Measurements from ENCODE around the gene C19orf81.
"Not testable (repeated sequence)": the region's sequence is repeated elsewhere in the genome, so short reads cannot be mapped to it uniquely, and the experiment has no call there.

Gene C19orf81

DNA sequence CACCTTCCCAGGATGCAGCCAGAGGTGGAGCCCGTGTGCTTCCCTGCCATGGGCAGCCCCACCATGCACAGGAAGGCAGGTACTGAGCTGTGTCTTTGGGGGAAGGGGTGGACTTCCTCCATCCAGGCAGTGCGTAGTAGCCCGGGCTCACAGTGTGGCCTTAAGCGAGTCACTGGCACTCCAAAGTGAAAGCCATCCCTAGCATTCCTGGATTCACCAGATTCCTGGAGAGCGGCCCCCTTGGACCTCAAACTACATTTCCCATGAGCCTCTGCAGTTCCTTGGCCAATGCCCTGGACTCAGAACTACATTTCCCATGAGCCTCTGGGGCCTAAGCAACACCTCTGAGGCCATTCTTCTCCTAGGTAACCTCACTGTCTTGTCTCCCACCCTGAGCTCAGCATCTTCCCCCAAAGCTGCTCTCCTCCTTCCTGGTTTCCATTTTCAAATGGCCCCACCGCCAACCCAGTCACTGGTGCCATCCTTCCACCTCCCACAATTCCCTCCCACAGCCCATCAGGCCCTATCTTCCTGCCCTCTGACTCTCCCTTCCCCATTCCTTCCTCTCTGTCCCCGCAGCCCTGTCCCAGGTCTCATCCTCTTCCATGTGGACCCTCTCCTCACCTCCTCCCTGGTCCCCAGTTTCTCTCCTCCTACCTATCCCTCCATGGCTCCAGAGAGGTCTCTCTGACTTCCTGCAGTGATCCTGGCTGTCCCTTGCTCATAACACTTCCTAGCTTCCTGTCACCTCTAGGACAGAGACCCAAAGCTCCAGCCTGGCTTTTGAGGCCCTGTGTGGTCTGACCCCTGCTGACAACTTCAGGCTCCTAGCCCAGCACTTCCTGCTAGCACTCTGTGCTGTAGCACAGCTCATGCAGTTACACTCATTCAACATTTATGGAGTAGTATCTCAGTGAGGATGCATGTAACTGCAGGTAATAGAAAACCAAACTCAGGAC is at the start of gene C19orf81:
Gene C19orf81 (plus strand): TSS at position 13 of the 959 bp plus-strand sequence. CDS start 0 bp downstream, at position 13.
- DNase-seq = peak; percentile 13

DNA sequence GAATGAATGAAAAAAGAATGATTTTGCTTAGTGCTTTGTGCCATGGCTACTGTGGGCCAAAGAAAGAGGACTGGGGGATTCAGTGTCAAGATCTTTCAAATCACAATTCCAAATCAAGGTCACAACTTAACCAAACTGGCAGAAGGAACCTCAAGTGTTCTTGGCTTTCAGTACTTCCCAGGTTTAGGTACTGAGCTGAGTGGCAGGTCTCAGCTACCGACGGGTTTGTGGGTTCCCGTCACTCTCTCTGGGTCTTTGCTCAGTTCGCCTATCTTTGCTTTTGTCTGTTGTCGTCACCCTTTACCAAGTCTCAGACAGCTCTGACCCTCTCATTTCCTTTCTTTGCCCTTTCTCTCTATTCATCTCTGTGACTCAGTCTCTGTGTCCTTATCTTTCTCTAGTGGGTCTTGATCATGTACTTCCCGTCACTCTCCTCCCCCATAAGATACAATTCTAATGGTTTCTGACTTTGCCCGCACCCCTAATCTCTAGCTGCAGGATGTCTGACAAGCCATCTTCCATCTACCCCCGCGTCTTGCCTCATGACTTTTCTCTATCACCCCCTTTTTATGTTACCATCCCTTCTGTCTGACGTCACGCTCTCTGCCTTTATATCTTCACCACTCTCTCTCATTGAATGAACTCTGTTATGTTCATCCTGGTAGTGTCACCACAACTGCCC is 47.7 kb upstream of the C19orf81 start:
- no peak for DNase-seq

DNA sequence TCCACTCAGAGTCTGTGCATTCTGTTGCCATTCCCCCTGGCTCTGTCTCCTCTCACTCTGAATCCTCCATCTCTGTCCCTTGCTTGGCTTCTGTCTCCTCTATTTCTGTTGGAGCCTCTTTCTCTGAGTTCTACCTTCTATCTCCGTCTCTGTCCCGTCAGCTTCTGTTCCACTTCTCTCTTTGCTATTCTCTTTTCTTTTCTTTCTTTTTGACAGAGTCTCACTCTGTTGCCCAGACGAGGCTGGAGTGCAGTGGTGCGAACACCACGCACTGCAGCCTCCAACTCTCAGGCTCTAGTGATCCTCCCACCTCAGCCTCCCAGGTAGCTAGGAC is 47.2 kb upstream of the C19orf81 start:
- DNase-seq = no peak

DNA sequence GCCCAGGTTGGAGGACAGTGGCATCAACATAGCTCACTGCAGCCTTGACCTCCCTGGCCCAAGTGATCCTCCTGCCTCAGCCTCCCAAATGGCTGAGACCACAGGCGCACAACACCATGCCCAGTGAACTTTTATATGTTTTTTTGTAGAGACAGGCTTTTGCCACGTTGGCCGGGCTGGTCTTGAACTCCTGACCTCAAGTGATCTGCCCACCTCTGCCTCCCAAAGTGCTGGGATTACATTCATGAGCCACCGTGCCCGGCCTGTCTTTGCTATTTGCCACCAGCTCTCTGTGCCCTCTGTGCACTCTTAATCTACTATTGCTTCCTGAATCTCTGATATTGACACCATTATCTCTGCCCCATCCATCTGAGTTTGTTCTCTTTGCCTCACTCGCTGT is 46.7 kb upstream of the C19orf81 start:
- no peak for DNase-seq

DNA sequence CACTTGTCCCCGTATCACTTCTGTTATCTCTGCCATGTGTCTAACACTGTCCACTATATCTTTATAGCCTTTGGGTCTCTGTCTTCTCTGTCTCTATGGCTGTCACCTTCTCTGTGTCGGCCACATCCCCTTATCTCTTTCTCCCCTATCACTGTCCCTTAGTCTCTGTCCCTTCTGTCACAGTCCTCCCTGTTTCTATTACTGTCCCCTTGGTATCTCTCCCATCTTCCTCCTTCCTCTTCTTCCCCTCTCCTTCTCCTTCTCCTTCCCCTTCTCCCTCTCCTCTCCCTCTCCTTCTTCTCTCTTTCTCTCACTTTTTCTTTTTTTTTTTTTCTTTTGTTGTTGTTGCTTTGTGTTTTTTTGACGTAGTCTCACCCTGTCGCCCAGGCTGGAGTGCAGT is 46.3 kb upstream of the C19orf81 start:
- no peak for DNase-seq

DNA sequence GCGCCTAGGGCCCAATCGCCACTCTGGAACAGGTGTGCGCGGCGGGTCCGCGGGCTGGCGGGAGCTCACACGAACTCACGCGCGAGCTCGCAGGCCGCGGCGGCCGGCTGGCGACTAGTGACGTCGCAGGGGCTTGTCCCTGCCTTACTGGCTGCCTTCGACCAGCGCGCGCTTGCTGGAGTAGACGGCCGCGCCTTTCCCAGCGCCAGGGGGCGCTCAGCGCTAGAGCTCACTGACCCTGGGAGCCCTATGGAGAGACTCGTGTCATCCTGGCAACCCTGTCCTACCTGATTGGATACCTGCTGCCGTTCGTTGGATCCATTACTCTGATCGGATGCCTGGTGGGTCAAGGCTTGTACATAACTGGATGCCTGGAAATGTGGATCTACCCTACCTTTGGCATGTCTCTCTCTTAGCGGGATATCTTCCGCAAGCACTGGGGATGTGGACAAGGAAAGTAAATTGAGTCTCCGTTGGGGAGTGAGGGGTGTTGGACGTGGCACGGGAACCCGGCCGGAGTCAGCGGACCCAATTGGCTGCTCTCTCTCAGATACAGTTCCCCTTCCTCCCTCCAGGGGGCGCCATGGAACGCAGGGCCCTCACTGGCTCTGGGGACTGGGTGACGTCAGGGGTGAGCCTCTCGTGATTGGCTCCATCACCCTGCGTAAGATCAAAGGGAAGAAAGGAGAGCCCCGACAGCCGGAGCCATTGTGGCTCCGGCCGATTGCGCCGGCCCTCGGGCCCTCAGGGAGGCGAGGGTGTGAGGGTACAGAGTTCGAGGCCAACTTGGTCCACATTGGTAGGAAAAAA is 44.8 kb upstream of the C19orf81 start:
- DNase-seq = not testable (repeated sequence)

DNA sequence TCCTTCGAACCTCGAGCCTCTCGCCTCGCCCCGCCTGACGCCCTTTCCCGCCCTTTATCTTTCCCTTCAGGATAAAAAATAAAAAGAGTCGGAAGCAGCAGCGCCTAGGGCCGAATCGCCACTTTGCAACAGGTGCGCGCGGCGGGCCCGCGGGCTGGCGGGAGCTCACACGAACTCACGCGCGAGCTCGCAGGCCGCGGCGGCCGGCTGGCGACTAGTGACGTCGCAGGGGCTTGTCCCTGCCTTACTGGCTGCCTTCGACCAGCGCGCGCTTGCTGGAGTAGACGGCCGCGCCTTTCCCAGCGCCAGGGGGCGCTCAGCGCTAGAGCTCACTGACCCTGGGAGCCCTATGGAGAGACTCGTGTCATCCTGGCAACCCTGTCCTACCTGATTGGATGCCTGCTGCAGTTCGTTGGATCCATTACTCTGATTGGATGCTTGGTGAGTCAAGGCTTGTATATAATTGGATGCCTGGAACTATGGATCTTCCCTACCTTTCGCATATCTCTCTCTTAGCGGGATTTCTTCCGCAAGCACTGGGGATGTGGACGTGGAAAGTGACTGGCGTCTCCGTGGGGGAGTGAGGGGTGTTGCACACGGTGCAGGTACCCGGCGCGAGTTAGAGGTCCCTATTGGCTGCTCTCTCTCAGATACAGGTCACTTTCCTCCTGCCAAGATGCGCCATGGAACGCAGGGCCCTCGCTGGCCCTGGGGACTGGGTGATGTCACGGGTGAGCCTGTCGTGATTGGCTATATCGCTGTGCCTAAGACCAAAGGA is 43.0 kb upstream of the C19orf81 start:
- DNase-seq = not testable (repeated sequence)

DNA sequence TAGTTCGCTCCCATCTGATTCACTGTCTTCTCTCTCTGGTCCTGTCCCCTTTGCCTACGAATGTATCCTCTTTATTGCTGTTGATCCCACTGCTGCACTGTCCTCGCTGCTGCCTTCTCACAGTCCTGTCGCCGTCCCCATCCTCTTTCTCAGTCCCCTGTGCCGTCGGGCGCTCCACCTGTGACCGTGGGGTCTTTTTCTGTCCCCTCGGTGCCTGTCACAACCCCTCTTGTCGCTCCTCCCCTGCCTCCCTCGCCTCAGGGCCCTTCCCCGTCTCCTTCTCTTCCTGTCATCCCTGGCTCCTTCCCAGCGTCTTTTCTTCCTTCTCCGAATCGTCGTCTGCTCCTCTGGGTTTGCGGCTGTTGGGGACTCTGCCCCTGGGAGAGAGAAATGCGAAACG is 41.9 kb upstream of the C19orf81 start:
- DNase-seq = no peak

DNA sequence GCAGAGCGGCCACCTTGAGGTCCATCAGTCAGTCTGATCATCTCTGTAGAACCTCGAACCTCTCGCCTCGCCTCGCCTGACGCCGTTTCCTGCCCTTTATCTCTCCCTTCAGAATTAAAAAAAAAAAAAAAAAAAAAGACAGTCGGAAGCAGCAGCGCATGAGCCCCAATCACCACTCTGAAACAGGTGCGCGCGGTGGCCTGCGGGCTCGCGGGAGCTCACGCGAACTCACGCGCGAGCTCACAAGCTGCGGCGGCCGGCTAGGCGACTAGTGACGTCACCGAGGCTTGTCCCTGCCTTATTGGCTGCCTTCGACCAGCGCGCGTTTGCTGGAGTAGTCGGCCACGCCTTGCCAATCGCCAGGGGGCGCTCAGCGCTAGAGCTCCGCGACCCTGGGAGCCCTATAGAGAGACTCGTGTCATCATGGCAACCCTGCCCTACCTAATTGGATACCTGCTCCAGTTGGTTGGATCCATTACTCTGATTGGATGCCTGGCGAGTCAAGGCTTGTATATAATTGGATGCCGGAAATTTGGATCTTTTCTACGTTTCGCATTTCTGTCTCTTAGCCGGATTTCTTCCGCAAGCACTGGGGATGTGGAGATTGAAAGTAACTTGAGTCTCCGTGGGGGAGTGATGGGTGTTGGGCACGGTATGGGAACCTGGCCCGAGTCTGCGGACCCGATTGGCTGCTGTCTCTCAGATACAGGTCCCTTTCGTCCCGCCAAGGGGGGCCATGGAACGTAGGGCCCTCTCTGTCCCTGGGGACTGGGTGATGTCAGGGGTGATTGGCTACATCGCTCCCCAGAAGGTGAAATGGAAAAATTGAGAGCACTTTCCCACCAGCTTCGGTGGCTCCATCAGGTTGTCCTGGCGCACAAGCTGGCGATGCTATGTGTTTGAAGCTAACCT is 41.1 kb upstream of the C19orf81 start:
- peak; percentile 93 for DNase-seq

DNA sequence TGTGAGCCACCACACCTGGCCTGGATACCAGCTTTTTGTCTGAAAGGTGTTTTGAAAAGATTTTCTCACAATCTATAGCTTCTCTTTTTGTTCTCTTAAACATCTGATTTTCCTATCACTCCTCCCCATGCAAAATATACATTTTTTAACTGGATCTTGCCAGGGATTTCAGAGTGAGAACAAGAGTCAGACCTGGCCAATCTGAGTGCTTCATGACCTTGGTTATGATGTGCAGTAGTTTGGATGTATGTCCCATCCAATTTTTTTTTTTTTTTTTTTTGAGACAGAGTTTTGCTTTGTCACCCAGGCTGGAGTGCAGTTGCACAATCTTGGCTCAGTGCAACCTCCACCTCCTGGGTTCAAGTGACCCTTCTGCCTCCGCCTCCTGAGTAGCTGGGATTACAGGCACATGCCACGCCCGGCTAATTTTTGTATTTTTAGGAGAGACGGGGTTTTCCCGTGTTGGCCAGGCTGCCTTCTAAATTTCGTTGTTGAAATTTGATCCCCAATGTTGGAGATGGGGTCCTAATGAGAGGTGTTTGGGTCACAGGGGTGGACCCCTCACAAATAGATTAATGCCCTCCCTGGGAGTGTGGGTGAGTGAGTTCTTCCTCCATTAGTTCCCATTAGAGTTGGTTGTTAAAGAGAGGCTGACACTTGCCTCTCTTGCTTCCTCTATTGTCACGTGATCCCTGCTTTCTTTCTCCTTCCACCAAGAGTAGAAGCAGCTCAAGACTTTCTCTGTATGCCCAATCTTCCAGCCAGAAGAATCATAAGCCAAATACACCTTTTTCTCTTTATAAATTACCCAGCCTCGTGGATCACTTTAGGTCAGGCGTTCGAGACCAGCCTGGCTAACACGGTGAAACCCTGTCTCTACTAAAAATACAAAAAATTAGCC is 36.5 kb upstream of the C19orf81 start:
- not testable (repeated sequence) for DNase-seq

DNA sequence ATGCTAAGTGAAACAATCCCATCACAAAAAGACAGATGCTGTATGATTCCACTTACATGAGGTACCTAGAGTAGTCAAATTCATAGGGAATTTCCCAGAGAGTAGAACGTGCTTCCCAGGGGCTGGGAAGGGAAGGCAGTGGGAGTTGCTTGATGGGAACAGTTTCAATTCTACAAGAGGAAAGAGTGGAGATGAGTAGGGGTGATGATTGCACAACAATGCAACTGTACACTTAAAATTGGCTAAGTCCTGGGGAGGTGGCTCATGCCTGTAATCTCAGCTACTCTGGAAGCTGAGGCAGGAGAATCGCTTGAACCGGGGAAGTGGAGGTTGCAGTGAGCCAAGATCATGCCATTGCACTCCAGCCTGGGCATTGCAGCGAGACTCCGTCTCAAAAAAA is 30.9 kb upstream of the C19orf81 start:
- not testable (repeated sequence) for DNase-seq

DNA sequence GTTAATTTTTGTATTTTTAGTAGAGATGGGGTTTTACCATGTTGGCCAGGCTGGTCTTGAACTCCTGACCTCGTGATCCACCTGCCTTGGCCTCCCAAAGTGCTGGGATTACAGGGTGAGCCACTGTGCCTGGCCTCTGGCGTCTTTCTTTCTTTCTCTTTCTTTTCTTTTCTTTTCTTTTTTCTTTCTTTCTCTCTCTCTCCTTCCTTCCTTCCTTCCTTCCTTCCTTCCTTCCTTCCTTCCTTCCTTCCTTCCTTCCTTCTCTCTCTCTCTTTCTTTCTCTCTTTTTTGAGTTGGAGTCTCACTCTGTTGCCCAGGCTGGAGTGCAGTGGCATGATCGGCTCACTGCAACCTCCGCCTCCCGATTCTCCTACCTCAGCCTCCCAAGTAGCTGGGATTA is 30.1 kb upstream of the C19orf81 start:
- DNase-seq = not testable (repeated sequence)

DNA sequence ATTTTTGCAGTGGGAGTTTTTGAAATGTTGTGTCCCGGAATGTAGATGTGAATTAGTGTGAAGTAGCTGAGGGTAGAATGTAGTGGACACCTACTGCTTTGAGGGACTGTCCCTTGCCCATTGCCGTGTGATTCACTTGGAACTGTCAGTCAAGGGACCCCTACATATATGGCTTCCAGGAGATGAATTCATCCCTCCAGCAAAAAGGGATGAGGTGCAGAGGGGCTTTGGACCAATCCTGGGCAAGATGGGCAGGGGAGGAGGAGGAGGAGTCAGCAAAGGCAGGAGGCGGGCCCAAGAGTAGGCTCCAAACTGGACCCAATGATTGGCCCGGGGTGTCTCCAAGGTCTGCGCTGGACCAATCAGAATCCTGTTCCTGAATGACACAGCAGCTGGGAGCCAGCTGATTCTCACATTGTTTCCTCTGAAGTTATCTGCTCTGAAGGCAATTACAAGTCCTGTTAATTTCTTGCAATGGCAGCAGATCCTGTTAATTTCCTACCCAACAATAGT is 28.8 kb upstream of the C19orf81 start:
- DNase-seq = not testable (repeated sequence)

DNA sequence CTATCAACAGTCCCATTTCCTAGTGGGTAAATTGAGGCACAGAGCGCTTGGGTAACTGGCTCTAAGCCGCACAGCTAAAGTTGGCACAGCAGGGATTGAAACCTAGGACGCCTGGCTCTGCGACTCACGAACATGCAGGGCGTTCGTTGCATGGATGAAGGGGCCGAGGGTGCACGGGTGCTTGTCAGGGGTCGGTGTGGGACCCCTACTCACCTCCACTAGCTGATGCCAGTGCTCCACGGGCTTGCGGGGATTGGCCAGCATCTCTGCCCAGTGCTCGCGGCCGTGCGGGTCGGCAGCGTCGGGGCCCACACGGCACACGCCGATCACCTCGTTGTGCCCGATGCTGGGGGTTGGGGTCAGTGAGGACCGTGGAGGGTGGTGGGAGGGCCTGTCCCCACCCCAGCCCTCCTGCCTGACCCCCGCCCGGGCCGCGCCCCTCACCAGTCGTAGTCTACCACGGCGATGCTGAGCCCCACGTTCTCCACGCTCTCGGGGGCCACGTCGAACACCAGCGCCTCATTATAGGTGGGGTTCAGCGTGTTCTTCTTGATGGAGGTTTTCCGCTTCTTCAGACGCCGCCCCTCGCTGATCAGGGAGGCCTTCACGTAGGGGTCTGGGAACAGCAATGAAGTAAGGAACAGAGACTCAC is 24.2 kb upstream of the C19orf81 start:
- DNase-seq = no peak

DNA sequence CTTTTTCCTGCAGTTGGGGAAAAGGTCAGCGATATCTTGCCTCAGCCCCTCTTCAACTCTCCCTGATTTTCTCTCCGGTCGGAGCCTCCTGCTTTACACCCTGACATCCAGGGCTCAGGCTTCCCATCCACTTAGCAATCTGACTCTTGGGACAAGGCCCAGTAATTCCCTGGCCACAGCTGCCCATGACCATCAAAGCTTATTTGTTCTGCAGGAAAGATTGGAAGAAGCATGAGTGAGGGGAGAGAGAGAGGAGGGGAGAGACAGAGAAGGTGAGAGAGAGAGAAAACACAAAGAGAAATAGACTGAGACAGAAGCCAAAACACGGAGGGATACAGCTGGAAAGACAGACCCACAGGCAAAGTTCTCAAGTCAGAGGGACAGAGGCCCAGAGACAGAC is 23.2 kb upstream of the C19orf81 start:
- no peak for DNase-seq

DNA sequence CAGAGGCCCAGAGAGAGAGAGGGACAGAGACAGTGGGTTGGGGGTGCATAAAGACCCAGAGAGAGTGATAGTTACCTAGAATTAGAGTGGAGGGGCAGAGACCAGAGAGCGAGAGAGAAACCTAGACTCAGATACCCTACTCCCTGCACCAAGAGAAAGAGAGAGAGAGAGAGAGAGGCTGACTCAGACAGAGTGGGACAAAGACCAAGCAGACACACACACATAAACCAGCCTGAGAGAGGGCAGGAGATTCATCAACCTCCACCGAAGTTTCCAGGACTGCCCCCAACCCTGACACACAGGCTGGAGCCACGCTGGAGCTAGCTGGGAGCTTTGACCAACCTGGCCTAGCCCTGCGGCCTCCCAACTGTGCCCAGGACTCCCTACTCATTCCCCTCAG is 22.4 kb upstream of the C19orf81 start:
- DNase-seq = no peak

DNA sequence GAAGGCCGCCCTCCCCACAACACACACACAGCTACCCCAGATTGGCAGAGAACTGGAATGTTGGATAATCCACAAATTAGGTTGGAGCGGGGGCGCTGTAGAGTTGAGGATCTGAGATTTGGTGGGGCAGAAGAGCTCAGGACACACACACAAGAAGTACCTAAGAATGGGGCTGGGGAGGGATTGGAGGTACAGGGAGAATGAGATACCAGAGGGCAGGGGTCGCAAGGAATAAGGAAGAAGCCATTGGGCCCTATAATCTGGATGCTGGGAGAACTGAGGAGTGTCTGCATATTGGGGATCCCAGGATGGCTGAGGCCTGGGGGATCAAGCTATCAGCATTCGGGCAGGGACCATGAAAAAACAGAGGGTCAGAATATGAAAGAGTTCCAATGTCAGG is 21.1 kb upstream of the C19orf81 start:
- DNase-seq = no peak

DNA sequence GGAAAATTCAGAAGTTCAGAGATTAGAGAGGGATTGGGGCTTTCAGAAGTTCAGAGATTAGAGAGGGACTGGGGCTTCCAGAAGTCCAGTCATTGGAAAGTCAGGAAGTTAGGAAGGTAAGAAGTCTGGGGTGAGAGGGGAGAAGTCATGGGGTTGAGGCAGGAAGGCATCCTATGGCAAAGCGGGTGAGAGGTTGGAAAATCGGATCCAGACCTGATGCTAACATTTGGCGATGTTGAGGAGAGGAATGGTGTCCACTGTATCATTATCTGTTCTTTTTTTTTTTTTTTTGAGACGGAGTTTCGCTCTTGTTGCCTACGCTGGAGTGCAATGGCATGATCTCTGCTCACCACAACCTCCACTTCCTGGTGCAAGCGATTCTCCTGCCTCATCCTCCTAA is 20.7 kb upstream of the C19orf81 start:
- no peak for DNase-seq

DNA sequence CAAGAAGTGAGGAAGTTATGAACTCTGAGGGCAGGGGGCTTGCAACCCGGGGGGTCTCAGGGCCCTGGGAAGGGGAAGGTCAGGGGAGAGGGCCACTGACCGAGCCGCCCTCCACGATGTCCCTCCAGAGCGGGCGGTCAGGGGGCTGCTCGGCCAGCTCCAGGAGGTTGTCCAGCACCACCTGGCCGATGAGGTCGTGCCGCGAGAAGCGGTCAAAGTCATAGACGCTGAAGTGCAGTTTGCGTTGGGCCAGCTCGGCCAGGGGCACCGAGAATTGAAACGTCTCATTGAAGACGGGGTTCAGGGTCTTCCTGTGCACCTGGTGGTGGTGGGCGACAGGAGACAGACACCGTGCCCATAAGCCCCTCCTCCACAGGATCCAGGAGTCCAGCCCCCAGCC is 20.1 kb upstream of the C19orf81 start:
- DNase-seq = no peak

DNA sequence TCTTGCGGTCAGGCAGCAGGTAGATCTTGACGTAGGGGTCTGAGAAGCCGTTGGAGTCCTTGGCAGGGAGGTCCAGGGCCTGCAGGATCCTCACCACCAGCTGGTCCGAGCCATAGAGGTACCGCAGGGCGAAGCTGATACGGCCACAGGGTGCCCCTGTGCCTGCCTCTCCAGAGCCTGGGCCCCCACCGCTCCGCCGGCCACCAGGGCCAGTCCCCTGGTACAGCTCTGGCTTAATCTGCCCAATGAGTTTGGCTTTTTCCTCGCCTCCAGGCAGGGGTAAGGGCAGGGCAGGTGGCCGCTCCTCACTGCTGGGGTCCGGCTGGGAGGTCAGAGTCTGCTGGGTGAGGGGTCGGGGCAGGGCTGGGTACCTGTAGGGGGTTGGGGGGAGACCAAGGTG is 19.4 kb upstream of the C19orf81 start:
- DNase-seq = no peak
